GOT3 (cell line): Measurements from ENCODE around the gene ZMYND10.

Experiments
- DNase-seq: peaks from one replicate; lab custom pipeline; 2025; ENCODE audit warnings: mixed read lengths; lab: John Stamatoyannopoulos, UW

Gene ZMYND10

GRCh38 chr3:50302095-50303012, 43.2 kb downstream of the ZMYND10 start:
- no peak for DNase-seq

GRCh38 chr3:50300681-50301254, 44.8 kb downstream of the ZMYND10 start:
- no peak for DNase-seq

- DNase-seq, result no peak
Observed at GRCh38 chr3:50299929-50300680, 45.4 kb downstream of the ZMYND10 start.

GRCh38 chr3:50299638-50299928, 45.9 kb downstream of the ZMYND10 start:
- DNase-seq, result no peak

GRCh38 chr3:50298836-50299637, 46.5 kb downstream of the ZMYND10 start, which contains the start of the genes HYAL3 and NAA80:
Gene HYAL3, minus strand, starts transcription at chr3:50299405. Its CDS starts 3,803 bp downstream, at chr3:50295602.
Gene NAA80, minus strand, starts transcription at chr3:50299405. Its CDS starts 1,942 bp downstream, at chr3:50297463.
- DNase-seq, result peak; percentile 98

- DNase-seq, result no peak
Observed at GRCh38 chr3:50297896-50298725, 47.4 kb downstream of the ZMYND10 start.

- no peak for DNase-seq
Observed at GRCh38 chr3:50297384-50297775, 48.2 kb downstream of the ZMYND10 start.

- no peak for DNase-seq
Observed at GRCh38 chr3:50296721-50297383, 48.7 kb downstream of the ZMYND10 start.

- no peak for DNase-seq
Observed at GRCh38 chr3:50295553-50296431, 49.7 kb downstream of the ZMYND10 start.

- no peak for DNase-seq
Observed at GRCh38 chr3:50294492-50295403, 50.8 kb downstream of the ZMYND10 start.

- no peak for DNase-seq
Observed at GRCh38 chr3:50294089-50294488, 51.4 kb downstream of the ZMYND10 start.

- no peak for DNase-seq
Observed at GRCh38 chr3:50293079-50293801, 52.3 kb downstream of the ZMYND10 start.

- DNase-seq, result peak; percentile 90
Observed at GRCh38 chr3:50292159-50293078, 53.1 kb downstream of the ZMYND10 start, which contains the start of gene IFRD2. Gene IFRD2, minus strand, starts transcription at chr3:50292429. Its CDS starts 155 bp downstream, at chr3:50292274.
